WTC11 (cell line): ENCODE measurements around the gene FAM89A. TPM values are rescaled to one million over a fixed set of nuclear protein-coding genes. Genes with fewer than 3 reads are reported as not detected.

Experiments
- ATAC-seq: fragments of 200-7000 bp; cut with Tn5 transposase; 2 replicates; pipeline ENCODE4 v1.10.0; 2021; ENCODE audit warnings: mild to moderate bottlenecking, moderate library complexity
- CTCF ChIA-PET: fragments of 300-600 bp; sonication (Branson Sonifier 250); formaldehyde crosslinking; loops from one replicate; lab custom pipeline; 2021; ENCODE audit warnings: antibody characterized with exemption; lab: Charles Lee
- POLR2A ChIA-PET: fragments of 350-600 bp; sonication (Branson Sonifier 250); formaldehyde crosslinking; loops from one replicate; lab custom pipeline; 2021; ENCODE audit warnings: antibody characterized with exemption; lab: Charles Lee
- DNase-seq: peaks from one replicate; pipeline ENCODE4 v3.0.0; 2021; ENCODE audit warnings: low spot score
- H3K27ac Mint-ChIP-seq: 2 replicates; pipeline ENCODE4 v1.8.0; 2021; ENCODE audit warnings: mixed read lengths
- H3K27me3 Mint-ChIP-seq: 2 replicates; pipeline ENCODE4 v1.8.0; 2021; ENCODE audit warnings: low read depth, mild to moderate bottlenecking, moderate library complexity, mixed read lengths
- H3K36me3 Mint-ChIP-seq: 2 replicates; pipeline ENCODE4 v1.8.0; 2021; ENCODE audit warnings: mixed read lengths
- H3K4me1 Mint-ChIP-seq: 2 replicates; pipeline ENCODE4 v1.8.0; 2022; ENCODE audit warnings: mixed read lengths
- H3K4me3 Mint-ChIP-seq: 2 replicates; pipeline ENCODE4 v1.8.0; 2021; ENCODE audit warnings: mild to moderate bottlenecking, moderate library complexity, mixed read lengths
- H3K9me3 Mint-ChIP-seq: 2 replicates; pipeline ENCODE4 v1.8.0; 2021; ENCODE audit warnings: mixed read lengths
- FOXJ3 ChIP-seq: sonication (generic); formaldehyde crosslinking; IDR thresholded peaks from 2 replicates; pipeline ENCODE4 v1.9.0; 2021; ENCODE audit warnings: missing genetic modification reagents, mild to moderate bottlenecking, borderline replicate concordance
- FOXP1 ChIP-seq: sonication (generic); formaldehyde crosslinking; IDR thresholded peaks from 2 replicates; pipeline ENCODE4 v1.8.0; 2022; ENCODE audit warnings: missing genetic modification reagents, mild to moderate bottlenecking, moderate library complexity, borderline replicate concordance
- NFE2L1 ChIP-seq: sonication (generic); formaldehyde crosslinking; IDR thresholded peaks from 2 replicates; pipeline ENCODE4 v1.8.1; 2023; ENCODE audit warnings: missing genetic modification reagents
- OVOL2 ChIP-seq: fragments of 250-450 bp; sonication (Bioruptor Pico); IDR thresholded peaks from 2 replicates; pipeline ENCODE4 v1.9.0; 2021; ENCODE audit warnings: mild to moderate bottlenecking, borderline replicate concordance
- PRRX2 ChIP-seq: fragments of 250-450 bp; sonication (Bioruptor Pico); IDR thresholded peaks from 2 replicates; pipeline ENCODE4 v1.8.0; 2021; ENCODE audit warnings: mild to moderate bottlenecking
- SP1 ChIP-seq: sonication (generic); formaldehyde crosslinking; conservative IDR thresholded peaks from 2 replicates; pipeline ENCODE4 v1.8.1; 2022; ENCODE audit warnings: missing genetic modification reagents
- total RNA-seq: library from RNA; stranded (reverse); gene quantifications from 3 replicates; pipeline ENCODE4 v1.2.3, GENCODE V29; 2021
- TF ChIP-seq, protein P1 (sequence below): sonication (generic); formaldehyde crosslinking; IDR thresholded peaks from 2 replicates; pipeline ENCODE4 v1.8.0; 2022; ENCODE audit warnings: missing genetic modification reagents
- TF ChIP-seq, protein P2 (sequence below): sonication (generic); formaldehyde crosslinking; IDR thresholded peaks from 2 replicates; pipeline ENCODE4 v1.8.1; 2023; ENCODE audit warnings: mild to moderate bottlenecking, missing genetic modification reagents, borderline replicate concordance
- TF ChIP-seq, protein P3 (sequence below): sonication (generic); formaldehyde crosslinking; IDR thresholded peaks from 2 replicates; pipeline ENCODE4 v1.8.0; 2022; ENCODE audit warnings: mild to moderate bottlenecking, missing genetic modification reagents
- TF ChIP-seq, protein P4 (sequence below): sonication (generic); formaldehyde crosslinking; IDR thresholded peaks from 2 replicates; pipeline ENCODE4 v1.8.1; 2022; ENCODE audit warnings: missing genetic modification reagents, borderline replicate concordance
- TF ChIP-seq, protein P5 (sequence below): fragments of 250-450 bp; sonication (Bioruptor Pico); conservative IDR thresholded peaks from 2 replicates; pipeline ENCODE4 v1.9.0; 2021; ENCODE audit warnings: mild to moderate bottlenecking
- TF ChIP-seq, protein P6 (sequence below): sonication (generic); formaldehyde crosslinking; IDR thresholded peaks from 2 replicates; pipeline ENCODE4 v1.8.1; 2023; ENCODE audit warnings: mild to moderate bottlenecking, missing genetic modification reagents

FAM89A gene
- total RNA-seq, 1 experiment from 2014 or later = 2.4 TPM

DNA sequence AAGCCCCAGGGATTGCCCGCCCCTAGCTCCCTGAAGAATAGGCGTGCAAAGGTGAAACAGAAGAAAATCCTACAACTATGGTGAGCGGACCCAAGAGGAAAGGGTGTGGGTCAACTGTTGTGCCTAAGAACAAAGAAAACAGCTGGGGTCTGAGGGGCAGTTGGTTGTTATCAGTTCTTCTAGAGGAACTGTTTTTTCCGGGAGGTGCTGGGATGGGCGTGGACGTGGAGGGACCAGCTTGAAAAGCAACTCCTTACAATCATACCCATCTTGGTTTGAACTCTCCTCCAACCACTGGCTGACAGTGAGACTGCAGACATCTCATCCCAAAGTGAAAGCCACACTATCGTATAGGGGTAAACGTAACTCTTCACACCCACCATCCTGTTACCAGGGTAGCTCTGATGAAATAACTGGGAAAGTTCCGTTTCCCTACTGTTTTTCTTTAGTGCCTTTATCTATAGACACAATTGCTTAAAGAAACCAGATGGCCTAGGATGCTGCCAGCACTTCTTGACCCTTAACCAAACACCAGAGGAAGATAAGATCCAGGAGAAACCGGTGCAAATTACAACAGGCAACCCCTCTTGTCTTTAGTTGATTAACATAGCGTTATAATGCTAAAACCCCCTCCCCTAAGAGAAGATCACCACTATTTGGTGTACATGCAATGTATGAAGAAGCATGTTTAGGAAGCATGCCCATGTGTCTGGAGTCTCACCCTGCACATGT is 25.6 kb upstream of the FAM89A start (continued):
- TF ChIP-seq, protein P1, sequence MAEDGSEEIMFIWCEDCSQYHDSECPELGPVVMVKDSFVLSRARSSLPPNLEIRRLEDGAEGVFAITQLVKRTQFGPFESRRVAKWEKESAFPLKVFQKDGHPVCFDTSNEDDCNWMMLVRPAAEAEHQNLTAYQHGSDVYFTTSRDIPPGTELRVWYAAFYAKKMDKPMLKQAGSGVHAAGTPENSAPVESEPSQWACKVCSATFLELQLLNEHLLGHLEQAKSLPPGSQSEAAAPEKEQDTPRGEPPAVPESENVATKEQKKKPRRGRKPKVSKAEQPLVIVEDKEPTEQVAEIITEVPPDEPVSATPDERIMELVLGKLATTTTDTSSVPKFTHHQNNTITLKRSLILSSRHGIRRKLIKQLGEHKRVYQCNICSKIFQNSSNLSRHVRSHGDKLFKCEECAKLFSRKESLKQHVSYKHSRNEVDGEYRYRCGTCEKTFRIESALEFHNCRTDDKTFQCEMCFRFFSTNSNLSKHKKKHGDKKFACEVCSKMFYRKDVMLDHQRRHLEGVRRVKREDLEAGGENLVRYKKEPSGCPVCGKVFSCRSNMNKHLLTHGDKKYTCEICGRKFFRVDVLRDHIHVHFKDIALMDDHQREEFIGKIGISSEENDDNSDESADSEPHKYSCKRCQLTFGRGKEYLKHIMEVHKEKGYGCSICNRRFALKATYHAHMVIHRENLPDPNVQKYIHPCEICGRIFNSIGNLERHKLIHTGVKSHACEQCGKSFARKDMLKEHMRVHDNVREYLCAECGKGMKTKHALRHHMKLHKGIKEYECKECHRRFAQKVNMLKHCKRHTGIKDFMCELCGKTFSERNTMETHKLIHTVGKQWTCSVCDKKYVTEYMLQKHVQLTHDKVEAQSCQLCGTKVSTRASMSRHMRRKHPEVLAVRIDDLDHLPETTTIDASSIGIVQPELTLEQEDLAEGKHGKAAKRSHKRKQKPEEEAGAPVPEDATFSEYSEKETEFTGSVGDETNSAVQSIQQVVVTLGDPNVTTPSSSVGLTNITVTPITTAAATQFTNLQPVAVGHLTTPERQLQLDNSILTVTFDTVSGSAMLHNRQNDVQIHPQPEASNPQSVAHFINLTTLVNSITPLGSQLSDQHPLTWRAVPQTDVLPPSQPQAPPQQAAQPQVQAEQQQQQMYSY (CRISPR knock-in tag) = no peak
- TF ChIP-seq, protein P2, sequence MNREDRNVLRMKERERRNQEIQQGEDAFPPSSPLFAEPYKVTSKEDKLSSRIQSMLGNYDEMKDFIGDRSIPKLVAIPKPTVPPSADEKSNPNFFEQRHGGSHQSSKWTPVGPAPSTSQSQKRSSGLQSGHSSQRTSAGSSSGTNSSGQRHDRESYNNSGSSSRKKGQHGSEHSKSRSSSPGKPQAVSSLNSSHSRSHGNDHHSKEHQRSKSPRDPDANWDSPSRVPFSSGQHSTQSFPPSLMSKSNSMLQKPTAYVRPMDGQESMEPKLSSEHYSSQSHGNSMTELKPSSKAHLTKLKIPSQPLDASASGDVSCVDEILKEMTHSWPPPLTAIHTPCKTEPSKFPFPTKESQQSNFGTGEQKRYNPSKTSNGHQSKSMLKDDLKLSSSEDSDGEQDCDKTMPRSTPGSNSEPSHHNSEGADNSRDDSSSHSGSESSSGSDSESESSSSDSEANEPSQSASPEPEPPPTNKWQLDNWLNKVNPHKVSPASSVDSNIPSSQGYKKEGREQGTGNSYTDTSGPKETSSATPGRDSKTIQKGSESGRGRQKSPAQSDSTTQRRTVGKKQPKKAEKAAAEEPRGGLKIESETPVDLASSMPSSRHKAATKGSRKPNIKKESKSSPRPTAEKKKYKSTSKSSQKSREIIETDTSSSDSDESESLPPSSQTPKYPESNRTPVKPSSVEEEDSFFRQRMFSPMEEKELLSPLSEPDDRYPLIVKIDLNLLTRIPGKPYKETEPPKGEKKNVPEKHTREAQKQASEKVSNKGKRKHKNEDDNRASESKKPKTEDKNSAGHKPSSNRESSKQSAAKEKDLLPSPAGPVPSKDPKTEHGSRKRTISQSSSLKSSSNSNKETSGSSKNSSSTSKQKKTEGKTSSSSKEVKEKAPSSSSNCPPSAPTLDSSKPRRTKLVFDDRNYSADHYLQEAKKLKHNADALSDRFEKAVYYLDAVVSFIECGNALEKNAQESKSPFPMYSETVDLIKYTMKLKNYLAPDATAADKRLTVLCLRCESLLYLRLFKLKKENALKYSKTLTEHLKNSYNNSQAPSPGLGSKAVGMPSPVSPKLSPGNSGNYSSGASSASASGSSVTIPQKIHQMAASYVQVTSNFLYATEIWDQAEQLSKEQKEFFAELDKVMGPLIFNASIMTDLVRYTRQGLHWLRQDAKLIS (CRISPR knock-in tag) = no peak
- TF ChIP-seq, protein P3, sequence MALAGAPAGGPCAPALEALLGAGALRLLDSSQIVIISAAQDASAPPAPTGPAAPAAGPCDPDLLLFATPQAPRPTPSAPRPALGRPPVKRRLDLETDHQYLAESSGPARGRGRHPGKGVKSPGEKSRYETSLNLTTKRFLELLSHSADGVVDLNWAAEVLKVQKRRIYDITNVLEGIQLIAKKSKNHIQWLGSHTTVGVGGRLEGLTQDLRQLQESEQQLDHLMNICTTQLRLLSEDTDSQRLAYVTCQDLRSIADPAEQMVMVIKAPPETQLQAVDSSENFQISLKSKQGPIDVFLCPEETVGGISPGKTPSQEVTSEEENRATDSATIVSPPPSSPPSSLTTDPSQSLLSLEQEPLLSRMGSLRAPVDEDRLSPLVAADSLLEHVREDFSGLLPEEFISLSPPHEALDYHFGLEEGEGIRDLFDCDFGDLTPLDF (CRISPR knock-in tag) = no peak
- TF ChIP-seq FOXP1 (CRISPR knock-in tag) = no peak

DNA sequence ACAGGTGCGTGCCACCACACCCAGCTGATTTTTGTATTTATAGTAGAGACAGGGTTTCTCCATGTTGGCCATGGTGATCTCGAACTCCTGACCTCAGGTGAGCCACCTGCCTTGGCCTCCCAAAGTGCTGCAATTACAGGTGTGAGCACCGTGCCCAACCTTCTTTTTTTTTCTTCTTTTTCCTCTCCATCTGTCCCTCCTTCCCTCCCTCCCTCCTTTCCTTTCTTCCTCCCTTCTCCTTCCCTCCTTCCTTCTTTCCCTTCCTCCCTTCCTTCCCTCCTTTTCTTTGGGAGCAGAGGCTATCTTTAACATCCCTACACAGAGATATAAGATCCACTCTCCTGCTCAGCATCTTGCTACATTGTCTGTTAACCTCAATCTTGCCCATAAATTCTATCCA is 24.4 kb upstream of the FAM89A start:
- H3K9me3 Mint-ChIP-seq = peaks cover 11% of the 10 kb centered on the region
- peaks cover 9% of the 10 kb centered on the region for H3K4me1 Mint-ChIP-seq
- DNase-seq (no peak), ATAC-seq (no peak)
- POLR2A ChIA-PET = no interaction called here
- peaks cover 5% of the 10 kb centered on the region for H3K36me3 Mint-ChIP-seq
- CTCF ChIA-PET = no interaction called here
- no peak for TF ChIP-seq OVOL2 (CRISPR knock-in tag)
- TF ChIP-seq PRRX2 (CRISPR knock-in tag) = no peak
- TF ChIP-seq, protein P4, sequence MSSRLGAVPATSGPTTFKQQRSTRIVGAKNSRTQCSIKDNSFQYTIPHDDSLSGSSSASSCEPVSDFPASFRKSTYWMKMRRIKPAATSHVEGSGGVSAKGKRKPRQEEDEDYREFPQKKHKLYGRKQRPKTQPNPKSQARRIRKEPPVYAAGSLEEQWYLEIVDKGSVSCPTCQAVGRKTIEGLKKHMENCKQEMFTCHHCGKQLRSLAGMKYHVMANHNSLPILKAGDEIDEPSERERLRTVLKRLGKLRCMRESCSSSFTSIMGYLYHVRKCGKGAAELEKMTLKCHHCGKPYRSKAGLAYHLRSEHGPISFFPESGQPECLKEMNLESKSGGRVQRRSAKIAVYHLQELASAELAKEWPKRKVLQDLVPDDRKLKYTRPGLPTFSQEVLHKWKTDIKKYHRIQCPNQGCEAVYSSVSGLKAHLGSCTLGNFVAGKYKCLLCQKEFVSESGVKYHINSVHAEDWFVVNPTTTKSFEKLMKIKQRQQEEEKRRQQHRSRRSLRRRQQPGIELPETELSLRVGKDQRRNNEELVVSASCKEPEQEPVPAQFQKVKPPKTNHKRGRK = no peak
- TF ChIP-seq, protein P5, sequence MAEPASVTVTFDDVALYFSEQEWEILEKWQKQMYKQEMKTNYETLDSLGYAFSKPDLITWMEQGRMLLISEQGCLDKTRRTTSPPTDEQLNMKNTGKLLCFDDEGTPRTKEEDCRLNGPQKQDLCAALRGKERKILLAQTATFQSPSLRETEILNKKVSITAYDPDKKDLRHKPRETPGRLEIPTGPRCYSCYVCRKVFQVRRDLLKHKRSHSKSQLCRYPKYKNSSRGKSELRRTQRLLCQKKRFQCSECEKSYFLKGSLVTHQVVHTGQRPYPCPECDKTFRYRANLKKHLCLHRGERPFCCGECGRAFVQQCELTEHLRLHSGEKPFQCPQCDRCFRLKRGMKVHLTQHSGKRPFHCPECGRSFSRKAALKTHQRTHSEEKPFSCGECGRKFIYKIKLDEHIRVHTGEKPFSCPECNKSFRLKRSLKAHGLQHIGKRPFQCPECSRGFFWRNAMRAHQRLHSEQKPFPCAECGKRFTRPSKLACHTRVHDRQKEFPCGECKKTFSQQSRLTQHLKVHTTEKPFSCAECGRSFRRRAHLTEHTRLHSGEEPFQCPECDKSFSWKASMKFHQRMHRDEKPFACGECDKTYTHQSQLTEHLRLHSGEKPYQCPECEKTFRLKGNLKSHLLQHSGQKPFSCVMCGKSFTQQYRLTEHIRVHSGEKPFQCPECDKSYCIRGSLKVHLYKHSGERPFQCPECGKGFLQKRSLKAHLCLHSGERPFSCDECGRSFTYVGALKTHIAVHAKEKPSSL = no peak
- no peak for TF ChIP-seq FOXJ3 (CRISPR knock-in tag)
- TF ChIP-seq, protein P6, sequence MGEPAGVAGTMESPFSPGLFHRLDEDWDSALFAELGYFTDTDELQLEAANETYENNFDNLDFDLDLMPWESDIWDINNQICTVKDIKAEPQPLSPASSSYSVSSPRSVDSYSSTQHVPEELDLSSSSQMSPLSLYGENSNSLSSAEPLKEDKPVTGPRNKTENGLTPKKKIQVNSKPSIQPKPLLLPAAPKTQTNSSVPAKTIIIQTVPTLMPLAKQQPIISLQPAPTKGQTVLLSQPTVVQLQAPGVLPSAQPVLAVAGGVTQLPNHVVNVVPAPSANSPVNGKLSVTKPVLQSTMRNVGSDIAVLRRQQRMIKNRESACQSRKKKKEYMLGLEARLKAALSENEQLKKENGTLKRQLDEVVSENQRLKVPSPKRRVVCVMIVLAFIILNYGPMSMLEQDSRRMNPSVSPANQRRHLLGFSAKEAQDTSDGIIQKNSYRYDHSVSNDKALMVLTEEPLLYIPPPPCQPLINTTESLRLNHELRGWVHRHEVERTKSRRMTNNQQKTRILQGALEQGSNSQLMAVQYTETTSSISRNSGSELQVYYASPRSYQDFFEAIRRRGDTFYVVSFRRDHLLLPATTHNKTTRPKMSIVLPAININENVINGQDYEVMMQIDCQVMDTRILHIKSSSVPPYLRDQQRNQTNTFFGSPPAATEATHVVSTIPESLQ (CRISPR knock-in tag) = no peak
- TF ChIP-seq SP1 (CRISPR knock-in tag) = no peak
- no peak for TF ChIP-seq NFE2L1 (CRISPR knock-in tag)
- no peak overlapping the region for H3K27ac Mint-ChIP-seq
- H3K4me3 Mint-ChIP-seq = no peak overlapping the region
- H3K27me3 Mint-ChIP-seq = peaks cover 71% of the 10 kb centered on the region
